HFFc6 (cell line): ENCODE data around the gene TRMO. TPM values are rescaled to one million over a fixed set of nuclear protein-coding genes. Genes with fewer than 3 reads are reported as not detected.

Experiments used
- DNase-seq: peaks from one replicate; pipeline ENCODE4 v3.0.0-alpha.2; 2018
- H3K27ac Mint-ChIP-seq: 2 replicates; pipeline ENCODE4 v1.8.0; 2020; ENCODE audit warnings: mild to moderate bottlenecking, mixed read lengths
- H3K27me3 Mint-ChIP-seq: 2 replicates; pipeline ENCODE4 v1.8.0; 2021; ENCODE audit warnings: mild to moderate bottlenecking, moderate library complexity, mixed read lengths; ENCODE audit not compliant: insufficient read depth
- H3K36me3 Mint-ChIP-seq: 2 replicates; pipeline ENCODE4 v1.8.0; 2021; ENCODE audit warnings: low read depth, mixed read lengths
- H3K4me1 Mint-ChIP-seq: 2 replicates; pipeline ENCODE4 v1.8.0; 2020; ENCODE audit warnings: low read depth, mixed read lengths
- H3K4me3 Mint-ChIP-seq: 2 replicates; pipeline ENCODE4 v1.8.0; 2020; ENCODE audit warnings: mild to moderate bottlenecking, moderate library complexity, mixed read lengths
- H3K9me3 Mint-ChIP-seq: 2 replicates; pipeline ENCODE4 v1.8.0; 2020; ENCODE audit warnings: mild to moderate bottlenecking, mixed read lengths
- total RNA-seq, 6 experiments: library from RNA; stranded (reverse); fragmentation: NEBNext Ultra II Directional; extraction: Animal tissue kit (Norgen Biotek cat#: 25700); gene quantifications; 2 replicates in 1 of 6; 3 replicates in 5 of 6; pipeline ENCODE4 v1.2.3, GENCODE V29; 2021
- TF ChIP-seq, protein P1 (sequence below): fragments of 200-600 bp; sonication (generic); IDR thresholded peaks from 2 replicates; pipeline ENCODE4 v1.5.0; 2021; ENCODE audit warnings: antibody characterized with exemption, mild to moderate bottlenecking

Gene TRMO
- total RNA-seq, 6 experiments from 2014 or later = 8.4 to 10.9 (median 9.6) TPM

GRCh38 chr9:97943308-97943855, 21.1 kb upstream of the TRMO start:
- Mint-ChIP-seq H3K36me3 (no peaks in the 10 kb centered on the region), H3K9me3 (peaks cover 7% of the 10 kb centered on the region)

GRCh38 chr9:97941323-97941722, 19.0 kb upstream of the TRMO start:
- Mint-ChIP-seq H3K36me3 (no peaks in the 10 kb centered on the region), H3K4me1 (no peaks in the 10 kb centered on the region), H3K4me3 (no peak overlapping the region), H3K9me3 (peaks cover 2% of the 10 kb centered on the region; the same call in 1 of the 2 replicates), H3K27ac (no peak overlapping the region), H3K27me3 (peaks cover 30% of the 10 kb centered on the region)
- no peak for DNase-seq
- TF ChIP-seq, protein P1, sequence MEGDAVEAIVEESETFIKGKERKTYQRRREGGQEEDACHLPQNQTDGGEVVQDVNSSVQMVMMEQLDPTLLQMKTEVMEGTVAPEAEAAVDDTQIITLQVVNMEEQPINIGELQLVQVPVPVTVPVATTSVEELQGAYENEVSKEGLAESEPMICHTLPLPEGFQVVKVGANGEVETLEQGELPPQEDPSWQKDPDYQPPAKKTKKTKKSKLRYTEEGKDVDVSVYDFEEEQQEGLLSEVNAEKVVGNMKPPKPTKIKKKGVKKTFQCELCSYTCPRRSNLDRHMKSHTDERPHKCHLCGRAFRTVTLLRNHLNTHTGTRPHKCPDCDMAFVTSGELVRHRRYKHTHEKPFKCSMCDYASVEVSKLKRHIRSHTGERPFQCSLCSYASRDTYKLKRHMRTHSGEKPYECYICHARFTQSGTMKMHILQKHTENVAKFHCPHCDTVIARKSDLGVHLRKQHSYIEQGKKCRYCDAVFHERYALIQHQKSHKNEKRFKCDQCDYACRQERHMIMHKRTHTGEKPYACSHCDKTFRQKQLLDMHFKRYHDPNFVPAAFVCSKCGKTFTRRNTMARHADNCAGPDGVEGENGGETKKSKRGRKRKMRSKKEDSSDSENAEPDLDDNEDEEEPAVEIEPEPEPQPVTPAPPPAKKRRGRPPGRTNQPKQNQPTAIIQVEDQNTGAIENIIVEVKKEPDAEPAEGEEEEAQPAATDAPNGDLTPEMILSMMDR = no peak

More at GRCh38 chr9:97943308-97943855, 21.1 kb upstream of the TRMO start:
- TF ChIP-seq, protein P1 = no peak
- no peak overlapping the region for H3K27ac Mint-ChIP-seq
- no peak overlapping the region for H3K4me3 Mint-ChIP-seq
- no peak for DNase-seq
- H3K4me1 Mint-ChIP-seq = no peaks in the 10 kb centered on the region
- H3K27me3 Mint-ChIP-seq = peaks cover 40% of the 10 kb centered on the region

DNA sequence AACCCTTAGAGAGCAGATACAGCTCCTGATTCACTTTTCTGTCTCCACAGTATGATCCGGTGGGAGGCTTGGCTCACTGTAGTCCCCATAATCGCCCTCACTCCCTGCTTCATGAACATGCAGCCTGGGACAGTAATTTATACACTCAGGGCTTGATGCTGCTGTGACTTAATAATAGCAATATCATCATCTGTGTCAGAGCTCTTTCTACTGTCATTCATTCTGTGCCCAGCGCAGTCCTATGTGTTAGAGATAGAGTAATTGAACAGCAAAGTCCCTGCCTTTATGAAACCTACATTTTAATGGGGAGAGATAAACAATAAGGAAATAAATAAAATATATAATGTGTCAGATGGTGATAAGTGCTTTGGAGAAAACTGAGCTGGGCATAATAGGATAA, 18.4 kb upstream of the TRMO start:
- Mint-ChIP-seq H3K4me3 (no peak overlapping the region), H3K9me3 (no peaks in the 10 kb centered on the region), H3K4me1 (no peaks in the 10 kb centered on the region), H3K27ac (no peak overlapping the region), H3K27me3 (peaks cover 28% of the 10 kb centered on the region), H3K36me3 (no peaks in the 10 kb centered on the region)
- DNase-seq = no peak
- TF ChIP-seq, protein P1 = no peak

- Mint-ChIP-seq H3K4me1 (no peaks in the 10 kb centered on the region), H3K27me3 (peaks cover 28% of the 10 kb centered on the region), H3K9me3 (no peaks in the 10 kb centered on the region), H3K27ac (no peak overlapping the region), H3K36me3 (no peaks in the 10 kb centered on the region), H3K4me3 (no peak overlapping the region)
- no peak for DNase-seq
- TF ChIP-seq, protein P1 = no peak
Observed at GRCh38 chr9:97940233-97940632, 17.9 kb upstream of the TRMO start.

DNA sequence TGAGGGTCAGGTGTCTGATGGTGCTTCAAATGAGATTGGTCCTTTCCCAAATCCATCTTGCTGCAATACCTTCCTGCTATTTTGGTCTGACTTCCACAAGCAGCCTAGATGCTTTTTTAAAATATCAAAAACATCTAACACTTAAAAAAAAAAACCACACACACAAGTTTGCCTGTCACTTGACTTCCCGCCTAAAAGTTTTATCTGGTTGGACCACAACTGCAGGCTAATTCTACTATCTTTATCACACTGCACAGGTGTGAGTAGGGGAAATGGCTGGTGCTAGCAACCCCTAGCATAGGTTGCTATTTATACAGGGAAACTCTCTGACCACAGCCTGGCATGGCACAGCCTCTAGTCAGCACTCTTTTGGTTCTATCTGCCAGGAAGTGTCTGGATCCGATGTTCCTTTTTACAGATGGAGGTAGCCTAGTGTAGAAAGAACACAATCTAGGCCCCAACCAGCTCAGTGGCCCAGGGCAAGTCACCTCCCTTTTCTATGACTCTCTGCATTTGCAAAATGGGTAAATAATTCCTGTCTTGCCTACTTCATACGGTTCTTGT, 15.9 kb upstream of the TRMO start, which contains the start of gene HEMGN:
HEMGN (minus strand) TSS at position 92 of the 564 bp plus-strand sequence; CDS start at position 56, 36 bp downstream.
- no peaks in the 10 kb centered on the region for H3K4me1 Mint-ChIP-seq

More for the DNA sequence above, 15.9 kb upstream of the TRMO start, which contains the start of gene HEMGN:
- H3K27me3 Mint-ChIP-seq = peaks cover 41% of the 10 kb centered on the region
- H3K9me3 Mint-ChIP-seq = no peaks in the 10 kb centered on the region
- TF ChIP-seq, protein P1 = no peak
- H3K36me3 Mint-ChIP-seq = no peaks in the 10 kb centered on the region
- H3K27ac Mint-ChIP-seq = no peak within 1 kb of the TSS
- no peak for DNase-seq
- H3K4me3 Mint-ChIP-seq = no peak within 1 kb of the TSS
